ENCODE measurements around the gene ZNF441. TPM values are rescaled to one million over a fixed set of nuclear protein-coding genes. Genes with fewer than 3 reads are reported as not detected.

Gene ZNF441
- total and polyA plus RNA-seq, 2 of the 13 experiments (the other 11 are each of a cell fraction or from before 2014, with no cell fraction given), result 2.8 to 10.0 TPM

- no peak for TF ChIP-seq ZBTB40 (IDR thresholded peaks at IDR 0.05)
- TF ChIP-seq ZBTB40 (CRISPR knock-in tag; IDR thresholded peaks at IDR 0.05), result no peak
These were observed 17.0 kb upstream of the ZNF441 start (continued) for GRCh38 chr19:11749751-11750150.

GRCh38 chr19:11752244-11752736 is 14.5 kb upstream of the ZNF441 start:
- no peak overlapping the region for H3K4me2 ChIP-seq (ENCODE audit: low read depth, low read length)
- POLR2A ChIA-PET, result interaction anchor here (2.4 kb wide), 1 partner anchor 14 kb away, joined by 5 read pairs; the partner anchor contains the start of gene ZNF441
- no peaks in the 10 kb centered on the region for H4K20me1 ChIP-seq (ENCODE audit: insufficient read depth, low read length)
- peaks cover 4% of the 10 kb centered on the region for H3K9me3 ChIP-seq (ENCODE audit: low read length)
- CTCF ChIA-PET (ENCODE audit: low intra/inter-chr PET ratio, low total read pairs), result no interaction called here
- H2AFZ ChIP-seq (ENCODE audit: low read length), result no peak overlapping the region
- no peak overlapping the region for H3K9ac ChIP-seq (ENCODE audit: insufficient read depth, low read depth, low read length)
- BruUV-seq (replicated peaks), result no TSS peak
- no peak for DNase-seq (ENCODE audit: low spot score)
- in situ Hi-C loops (cut with HindIII; ENCODE audit: extremely low pct_ligation_motif_present, low pct_unique_long_range_greater_than_20kb), result no loop called here
- WGBS (ENCODE audit: low lambda C conversion rate), result 0% methylated on average over 2 of the region's 2 CpGs
- FAIRE-seq, result no peak
- intact Hi-C loops (cut with micrococcal nuclease; ENCODE audit: unreplicated experiment), result no loop called here
- H3K27ac ChIP-seq (ENCODE audit: extremely low read length, insufficient read depth, low read length), result no peak overlapping the region
- no peaks in the 10 kb centered on the region for H3K4me1 ChIP-seq (ENCODE audit: insufficient read depth, low read length)
- no peak overlapping the region for H3K4me3 ChIP-seq (replicated peaks in 1 of 3; ENCODE audit: insufficient read depth in 1 of 3, low read depth in 2 of 3, low read length in 3 of 3)
- H3K36me3 ChIP-seq (replicated peaks in 1 of 2; ENCODE audit: control insufficient read depth in 1 of 2, insufficient read depth in 2 of 2, low read length in 2 of 2), result no peaks in the 10 kb centered on the region
- H3K79me2 ChIP-seq (ENCODE audit: insufficient read depth, low read length), result no peaks in the 10 kb centered on the region
- peaks cover 0 to 3% of the 10 kb centered on the region in 2 experiments; a peak in 1 of 5 replicates for H3K27me3 ChIP-seq (ENCODE audit: control insufficient read depth in 1 of 2, insufficient read depth in 2 of 2, low read length in 2 of 2)
- no peak for ATAC-seq
- TF ChIP-seq UBTF (CRISPR knock-in tag; IDR thresholded peaks at IDR 0.05), result no peak

All from HepG2 (cell line).